HG03432 (cell line): ENCODE data around the gene ZFAND3.

Source experiments
- ATAC-seq: cut with Tn5 transposase; IDR thresholded peaks from one replicate; pipeline ENCODE4 v1.9.1; 2021; ENCODE audit warnings: mild to moderate bottlenecking, moderate library complexity; ENCODE audit not compliant: unreplicated experiment

ZFAND3 gene

DNA sequence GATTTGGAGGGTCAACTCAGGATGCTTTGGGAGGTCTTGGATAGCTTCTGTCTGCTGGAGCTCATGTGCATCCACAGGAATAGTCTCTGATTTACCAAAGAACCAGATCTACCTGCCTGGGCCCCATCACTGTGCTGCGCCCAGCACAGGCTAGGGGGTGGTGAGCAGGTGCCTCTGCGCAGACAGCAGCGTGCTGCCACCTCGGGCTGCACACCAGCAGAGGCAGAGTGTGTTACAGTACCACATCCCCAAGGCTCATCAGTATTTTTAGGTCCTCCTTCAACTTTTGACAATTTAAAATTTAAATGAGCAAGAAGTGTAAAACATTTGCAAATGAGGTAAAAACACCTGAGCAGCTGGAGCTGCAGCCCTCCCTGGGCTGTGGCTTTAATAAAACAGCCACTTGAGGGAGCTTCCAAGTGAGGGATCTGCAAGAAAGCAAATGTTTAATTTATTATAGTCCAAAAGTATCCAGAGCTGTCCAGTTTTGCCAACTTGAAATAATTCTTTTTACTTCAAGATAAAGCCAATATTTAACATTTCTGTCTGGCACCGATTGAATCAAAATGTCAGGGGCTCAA is 324.9 kb downstream of the ZFAND3 start:
- ATAC-seq: no peak

GRCh38 chr6:38146021-38146733 is 326.6 kb downstream of the ZFAND3 start:
- no peak for ATAC-seq

DNA sequence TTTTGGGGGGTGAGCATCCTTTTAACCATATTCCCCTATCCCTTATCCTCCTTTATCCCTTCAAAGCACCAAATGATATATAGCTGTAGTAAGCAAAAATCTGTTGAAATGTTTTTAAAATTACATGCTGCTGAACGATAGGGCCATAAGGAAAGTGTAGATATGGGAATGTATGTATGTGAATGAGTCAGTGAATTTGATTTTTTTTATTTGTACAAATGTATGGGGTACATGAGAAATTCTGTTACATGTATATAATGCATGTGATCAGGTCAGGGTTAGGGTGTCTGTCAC is 327.2 kb downstream of the ZFAND3 start:
- no peak for ATAC-seq

- ATAC-seq: no peak
Measured at GRCh38 chr6:38148606-38149005, 329.1 kb downstream of the ZFAND3 start.

- ATAC-seq: no peak
Measured at GRCh38 chr6:38149531-38149930, 330.0 kb downstream of the ZFAND3 start.

DNA sequence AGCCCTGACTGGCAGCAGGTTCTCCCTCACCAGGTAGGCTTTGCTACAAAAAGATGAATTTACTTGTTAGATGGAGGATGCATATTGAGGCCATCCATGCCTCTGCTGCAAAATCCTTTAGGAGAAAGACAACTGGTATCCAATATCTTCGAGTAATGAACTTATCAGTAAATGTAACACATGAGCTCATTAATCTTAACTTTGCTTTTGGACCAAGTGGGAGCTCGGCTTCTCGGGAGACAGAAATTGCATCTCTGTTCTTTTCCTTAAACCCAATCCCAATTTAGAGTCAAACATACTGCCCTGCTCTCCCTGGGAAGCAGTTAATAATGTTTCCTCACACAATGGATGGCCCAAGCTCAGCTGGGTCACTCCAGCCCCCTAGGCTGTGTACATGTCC is 330.5 kb downstream of the ZFAND3 start:
- no peak for ATAC-seq

- no peak for ATAC-seq
Measured at GRCh38 chr6:38150681-38151296, 331.3 kb downstream of the ZFAND3 start.

DNA sequence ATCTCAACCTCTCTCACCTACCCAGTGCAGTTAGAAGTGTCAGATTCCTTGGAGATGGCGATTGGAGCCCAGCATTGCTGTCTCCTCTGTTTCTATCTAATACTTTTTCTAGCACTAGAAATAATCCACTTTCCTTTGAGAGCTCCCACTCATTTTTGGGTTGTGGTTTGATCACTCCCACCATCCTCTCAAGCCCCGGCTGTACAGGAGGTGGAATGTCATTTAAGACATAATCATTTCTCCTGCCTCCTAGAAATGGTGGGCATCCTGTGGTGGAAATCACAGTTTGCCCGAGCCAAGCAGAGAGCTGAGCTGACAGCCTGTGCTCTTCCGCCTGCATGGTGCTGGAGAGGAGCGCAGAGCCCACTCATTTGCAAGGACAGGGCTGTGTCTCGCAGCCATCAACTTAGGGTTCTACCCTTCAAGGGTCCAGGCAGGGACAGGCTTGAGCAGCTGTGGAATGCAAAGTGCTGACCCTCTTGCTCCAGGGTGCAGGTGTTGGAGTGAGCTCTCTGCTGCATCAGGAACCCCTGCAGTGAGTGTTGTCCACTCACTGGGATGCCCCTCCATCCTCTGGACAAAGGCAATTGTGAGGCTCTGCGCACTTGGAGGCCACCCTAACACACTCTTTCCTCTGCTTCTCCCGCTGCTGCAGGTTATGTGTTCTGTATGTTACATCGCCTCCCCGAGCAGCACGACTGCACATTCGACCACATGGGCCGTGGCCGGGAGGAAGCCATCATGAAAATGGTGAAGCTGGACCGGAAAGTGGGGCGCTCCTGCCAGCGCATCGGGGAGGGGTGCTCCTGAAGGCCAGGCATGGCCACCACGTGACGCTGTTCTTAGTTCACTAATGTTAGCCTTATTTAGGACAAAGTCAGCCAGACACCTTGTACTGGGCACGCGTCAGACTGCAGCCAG is 332.3 kb downstream of the ZFAND3 start:
- ATAC-seq: no peak

DNA sequence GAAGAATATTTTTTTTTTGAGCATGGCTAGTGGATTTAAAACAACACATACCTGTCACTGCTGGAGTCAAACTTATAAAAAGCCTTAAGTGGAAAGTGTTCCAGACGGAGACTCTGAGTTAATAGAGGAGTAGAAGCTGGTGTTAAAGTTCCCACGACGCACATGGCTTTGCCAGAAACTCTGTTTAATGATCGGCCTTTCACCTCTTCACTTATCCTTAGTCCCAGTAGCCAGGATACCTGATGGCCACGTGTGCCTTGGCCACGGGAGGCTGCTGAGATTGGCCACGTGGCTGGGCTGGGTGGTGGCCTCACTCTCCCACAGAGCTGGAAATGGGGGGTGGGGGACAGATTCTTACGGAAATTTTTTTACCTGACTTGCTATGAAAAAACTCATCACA is 333.1 kb downstream of the ZFAND3 start:
- no peak for ATAC-seq

DNA sequence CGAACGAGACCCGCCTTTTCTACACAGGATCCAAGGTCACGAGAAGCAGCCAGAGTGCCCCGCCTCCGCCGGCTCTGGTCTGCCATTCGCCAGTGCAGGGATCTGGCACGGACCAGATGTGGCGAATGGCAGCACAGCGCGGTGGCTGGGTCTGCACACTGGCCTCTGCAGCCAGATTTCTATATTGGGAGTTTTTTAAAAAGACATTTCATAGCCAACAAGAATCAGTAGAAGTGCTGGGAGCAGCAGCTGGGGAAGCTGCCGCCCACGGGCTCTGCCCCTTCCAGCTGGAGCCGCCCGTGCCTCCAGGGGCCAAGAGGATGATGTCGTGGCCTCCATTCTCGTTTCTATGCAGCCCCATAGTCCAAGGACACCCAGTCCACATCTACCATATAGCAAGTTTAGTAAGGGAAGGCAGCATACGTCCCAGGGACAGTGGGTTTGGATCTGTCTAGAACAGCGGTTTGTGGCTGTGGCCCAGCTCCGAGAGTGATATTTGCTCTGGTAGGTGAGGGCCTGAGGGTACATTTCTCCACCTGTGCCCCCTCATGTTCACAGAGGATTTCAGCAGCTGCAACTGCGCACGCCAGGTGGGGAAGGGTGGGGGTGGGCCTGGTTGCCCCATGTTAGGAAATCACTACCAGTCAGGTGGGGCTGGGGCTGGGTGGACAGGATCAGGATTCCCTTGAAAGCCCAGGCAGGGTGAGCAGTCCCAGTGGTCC is 333.7 kb downstream of the ZFAND3 start:
- ATAC-seq: no peak

DNA sequence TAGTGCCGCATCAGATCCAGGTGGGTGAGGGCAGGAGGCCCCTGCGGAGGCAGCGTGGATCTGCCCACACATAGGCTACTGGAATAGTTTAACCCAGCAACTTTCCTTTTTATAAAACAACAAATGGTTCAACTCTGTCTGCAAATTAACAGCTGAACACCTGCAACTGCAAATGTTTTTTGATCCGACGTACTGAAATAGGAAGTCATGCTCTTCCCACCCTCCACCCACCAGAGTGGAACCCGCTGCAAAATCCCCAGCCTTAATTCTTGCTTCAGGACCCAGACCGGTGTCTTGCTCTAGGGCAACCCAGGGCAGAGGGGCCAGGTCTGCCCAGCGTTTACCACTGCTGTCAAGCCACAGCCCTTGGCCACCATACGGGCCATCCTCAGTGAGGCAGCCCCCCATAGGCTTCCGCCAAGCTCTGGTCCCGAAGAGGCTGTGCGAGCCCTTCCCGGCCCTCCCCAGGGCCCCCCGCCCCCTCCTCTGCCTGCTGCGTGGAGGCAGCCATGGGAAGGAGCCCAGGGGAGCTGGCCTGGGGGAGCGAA is 334.3 kb downstream of the ZFAND3 start:
- ATAC-seq: no peak

GRCh38 chr6:38154731-38155130 is 335.2 kb downstream of the ZFAND3 start:
- no peak for ATAC-seq

DNA sequence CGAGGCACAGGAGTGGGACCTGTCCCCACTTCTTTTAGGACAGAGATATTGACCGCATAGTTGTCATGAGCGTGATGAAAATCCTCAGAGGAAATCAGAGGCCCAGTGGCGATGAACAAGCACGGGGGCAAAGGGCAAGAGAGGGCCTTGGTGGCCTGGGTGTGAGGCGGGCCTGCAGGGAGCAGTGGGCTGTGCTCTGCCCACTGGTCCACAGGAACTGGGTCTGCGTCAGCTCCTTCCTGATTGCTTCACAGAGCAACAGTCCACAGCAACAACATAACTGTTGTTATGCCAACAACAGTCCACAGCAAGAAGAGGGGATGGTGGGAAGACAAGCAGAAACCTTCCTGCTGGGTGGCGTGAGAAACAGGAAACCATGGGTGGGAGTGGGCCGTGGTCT is 335.6 kb downstream of the ZFAND3 start:
- no peak for ATAC-seq

- no peak for ATAC-seq
Measured at GRCh38 chr6:38155621-38156204, 336.2 kb downstream of the ZFAND3 start.

GRCh38 chr6:38156818-38157565 is 337.5 kb downstream of the ZFAND3 start:
- ATAC-seq: no peak

GRCh38 chr6:38157905-38158304 is 338.4 kb downstream of the ZFAND3 start:
- no peak for ATAC-seq

DNA sequence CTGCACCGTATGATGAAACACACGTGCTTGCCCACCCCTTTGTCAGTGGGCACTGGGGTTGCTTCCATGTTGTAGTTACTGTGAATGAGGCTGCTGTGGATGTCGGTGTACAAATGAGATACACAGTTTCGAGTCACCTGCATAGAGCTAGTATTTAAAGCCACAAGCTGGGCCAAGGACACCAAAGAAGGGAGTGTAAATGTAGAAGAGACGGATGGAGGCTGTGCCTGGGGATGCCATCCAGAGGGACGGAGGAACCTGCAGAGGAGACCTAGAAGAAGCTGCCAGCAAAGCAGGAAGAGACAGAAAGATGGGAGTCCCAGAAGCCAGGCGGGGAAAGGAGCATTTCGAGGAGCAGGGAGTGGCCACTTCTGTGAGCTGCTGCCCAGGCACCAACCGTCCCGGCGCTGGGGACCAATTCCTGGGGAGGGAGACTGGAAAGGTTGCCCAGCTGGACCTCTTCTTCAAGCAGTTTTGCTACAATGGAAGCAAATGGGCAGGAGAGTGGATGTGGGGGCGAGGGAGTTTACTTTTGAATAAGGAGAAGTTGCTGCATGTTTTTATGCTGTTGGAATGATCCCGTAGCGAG is 339.3 kb downstream of the ZFAND3 start:
- no peak for ATAC-seq

- no peak for ATAC-seq
Measured at GRCh38 chr6:38159596-38159995, 340.1 kb downstream of the ZFAND3 start.

DNA sequence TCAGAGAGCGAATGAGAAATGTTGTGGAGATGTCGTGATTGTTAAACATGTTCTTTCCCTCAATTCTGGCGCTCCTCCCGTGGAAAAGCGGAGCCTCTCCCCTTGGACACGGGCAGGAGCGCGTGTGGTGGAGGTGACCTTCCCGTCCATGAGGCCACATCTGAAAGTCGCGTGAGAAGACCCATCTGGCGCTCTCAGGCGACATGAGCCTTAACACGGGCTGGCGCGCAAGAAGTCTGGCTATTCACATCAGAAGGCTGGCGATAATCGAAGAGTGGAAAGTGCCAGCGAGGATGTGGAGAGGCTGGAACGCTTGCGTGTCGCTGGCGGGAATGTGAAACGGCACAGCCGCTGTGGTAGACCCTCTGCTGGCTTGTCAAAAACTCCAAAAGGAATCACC is 341.3 kb downstream of the ZFAND3 start:
- no peak for ATAC-seq
